Activated CD4-positive, alpha-beta memory T cell treated with anti-CD3 and anti-CD28 coated beads, Interleukin-2, amount 10 ng/mL, durations not matched to agents 7 days and 5 days (primary cell): ENCODE measurements around the gene TECPR2. TPM values are rescaled to one million over a fixed set of nuclear protein-coding genes. Genes with fewer than 3 reads are reported as not detected.

Source experiments
- CTCF ChIA-PET: fragments of 350-600 bp; sonication (Branson Sonifier 250); formaldehyde crosslinking; loops from one replicate; lab custom pipeline; 2021; ENCODE audit warnings: antibody characterized with exemption, inconsistent platforms; lab: Charles Lee
- POLR2A ChIA-PET: fragments of 350-600 bp; sonication (Branson Sonifier 250); formaldehyde crosslinking; loops from one replicate; lab custom pipeline; 2021; ENCODE audit warnings: antibody characterized with exemption; lab: Charles Lee
- DNase-seq: peaks from one replicate; pipeline ENCODE4 v3.0.0-alpha.2; 2020
- H3K27ac Mint-ChIP-seq: one replicate; pipeline ENCODE4 v1.8.0; 2021; ENCODE audit warnings: mild to moderate bottlenecking, mixed read lengths
- H3K27me3 Mint-ChIP-seq: one replicate; pipeline ENCODE4 v1.8.0; 2021; ENCODE audit warnings: mixed read lengths
- H3K36me3 Mint-ChIP-seq: one replicate; pipeline ENCODE4 v1.8.0; 2021; ENCODE audit warnings: low read depth, mixed read lengths
- H3K4me1 Mint-ChIP-seq: one replicate; pipeline ENCODE4 v1.8.0; 2021; ENCODE audit warnings: mixed read lengths
- H3K4me3 Mint-ChIP-seq: one replicate; pipeline ENCODE4 v1.8.0; 2021; ENCODE audit warnings: mild to moderate bottlenecking, mixed read lengths
- H3K9me3 Mint-ChIP-seq: one replicate; pipeline ENCODE4 v1.8.0; 2021; ENCODE audit warnings: mixed read lengths
- total RNA-seq, 2 experiments: library from RNA; stranded (reverse); gene quantifications; one replicate each; pipeline ENCODE4 v1.2.3, GENCODE V29; 2021

TECPR2 gene
- total RNA-seq, 2 experiments from 2014 or later = 12.3 to 12.5 TPM

DNA sequence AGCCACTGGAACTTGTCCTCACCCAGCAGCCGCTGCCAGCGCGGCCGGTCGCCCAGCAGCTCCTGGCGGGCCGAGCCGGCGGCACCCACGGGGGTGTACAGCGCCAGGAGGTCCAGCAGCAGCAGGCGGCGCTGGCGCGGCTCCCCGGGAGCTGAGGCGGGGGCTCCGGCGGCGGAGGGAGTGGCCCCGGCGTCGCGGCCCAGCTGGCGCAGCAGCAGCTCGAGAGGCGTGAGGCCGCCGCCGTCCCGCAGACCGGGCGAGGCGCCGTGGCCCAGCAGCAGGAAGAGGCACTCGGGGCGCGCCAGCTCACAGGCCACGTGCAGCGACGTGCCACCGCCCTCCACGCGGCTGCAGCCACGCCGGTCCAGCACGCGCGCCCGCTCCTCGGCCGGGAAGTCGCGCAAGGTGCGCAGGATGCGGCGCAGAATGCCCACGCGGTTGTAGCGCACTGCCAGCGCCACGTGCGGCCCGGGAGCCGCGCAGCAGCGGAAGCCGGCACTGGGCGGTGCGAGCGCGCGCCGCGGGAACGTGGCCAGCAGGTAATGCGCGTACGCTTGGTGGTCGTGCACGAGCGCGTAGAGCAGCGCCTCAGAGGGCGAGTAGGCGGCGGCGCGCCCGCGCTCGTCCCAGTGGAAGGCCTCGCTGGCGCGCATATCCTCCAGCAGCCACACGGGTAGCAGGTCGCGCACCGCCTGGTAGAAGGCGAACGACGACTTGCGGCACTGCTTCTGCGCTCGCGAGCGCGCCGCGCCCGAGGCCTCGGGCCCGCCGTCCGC, 144.5 kb downstream of the TECPR2 start:
- Mint-ChIP-seq H3K36me3 (no peaks in the 10 kb centered on the region), H3K4me3 (no peak overlapping the region), H3K27ac (no peak overlapping the region), H3K27me3 (no peaks in the 10 kb centered on the region), H3K4me1 (peaks cover 17% of the 10 kb centered on the region), H3K9me3 (no peaks in the 10 kb centered on the region)
- no peak for DNase-seq
- ChIA-PET POLR2A (interaction anchor here (0.8 kb wide), 1 partner anchor 9 kb away, joined by 4 read pairs; no protein-coding TSS in a partner anchor), CTCF (interaction anchor here (1.4 kb wide), 1 partner anchor 69 kb away, joined by 5 read pairs; no protein-coding TSS in a partner anchor)

DNA sequence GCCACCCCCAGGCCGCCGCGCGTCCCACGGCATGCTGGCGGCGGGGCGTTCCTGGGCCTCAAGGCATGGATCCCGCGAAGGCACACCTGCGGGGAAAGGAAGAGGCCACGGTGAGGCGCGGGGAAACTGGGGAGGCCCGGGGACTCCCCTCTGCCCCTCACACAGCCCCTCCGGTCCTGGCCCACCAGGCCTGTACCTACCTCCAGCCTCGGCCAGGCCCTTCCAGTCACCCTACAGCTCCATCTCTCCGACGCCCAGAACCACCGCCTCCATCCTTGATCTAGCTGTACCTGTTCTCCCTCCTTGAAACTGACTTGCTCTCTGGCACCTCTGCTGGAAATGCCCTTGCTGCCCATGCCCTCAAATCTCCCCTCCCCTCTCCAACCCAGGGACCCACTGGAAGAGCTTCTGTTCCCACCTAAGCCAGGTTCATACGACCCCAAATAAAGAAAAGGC, 145.1 kb downstream of the TECPR2 start:
- POLR2A ChIA-PET = interaction anchor here (0.6 to 1.2 kb wide), 5 partner anchors 8 to 430 kb away, joined by 3 to 4 read pairs (median 3); no protein-coding TSS in a partner anchor
- no peaks in the 10 kb centered on the region for H3K36me3 Mint-ChIP-seq
- CTCF ChIA-PET = interaction anchor here (1.4 kb wide), 1 partner anchor 70 kb away, joined by 5 read pairs; no protein-coding TSS in a partner anchor
- no peak overlapping the region for H3K27ac Mint-ChIP-seq
- H3K4me3 Mint-ChIP-seq = peak overlapping the region; percentile 66
- no peak for DNase-seq
- no peaks in the 10 kb centered on the region for H3K27me3 Mint-ChIP-seq
- no peaks in the 10 kb centered on the region for H3K9me3 Mint-ChIP-seq
- peaks cover 17% of the 10 kb centered on the region for H3K4me1 Mint-ChIP-seq

DNA sequence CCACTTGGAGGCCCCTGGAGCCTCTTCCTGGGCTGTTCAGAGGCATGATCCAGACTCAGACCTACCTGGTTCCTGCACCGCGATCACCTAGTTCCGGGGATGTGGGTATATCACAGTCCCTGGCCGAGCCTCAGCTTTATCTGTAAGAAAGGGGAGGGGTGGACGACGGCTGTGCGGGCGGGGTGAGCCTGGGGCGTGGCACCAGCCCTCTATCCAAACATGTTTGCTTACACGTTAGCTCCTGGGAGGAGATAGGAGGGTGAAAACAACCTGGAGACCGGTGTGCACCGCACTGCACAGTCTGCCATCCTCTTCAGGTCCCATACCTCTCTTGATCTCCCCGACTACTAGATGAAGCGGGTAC, 145.7 kb downstream of the TECPR2 start:
- DNase-seq = no peak
- ChIA-PET POLR2A (interaction anchor here (0.5 to 1.2 kb wide), 6 partner anchors 8 to 431 kb away, joined by 3 to 4 read pairs (median 3); no protein-coding TSS in a partner anchor), CTCF (interaction anchor here (1.4 kb wide), 1 partner anchor 70 kb away, joined by 5 read pairs; no protein-coding TSS in a partner anchor)
- Mint-ChIP-seq H3K9me3 (no peaks in the 10 kb centered on the region), H3K27me3 (no peaks in the 10 kb centered on the region), H3K36me3 (no peaks in the 10 kb centered on the region), H3K27ac (no peak overlapping the region), H3K4me3 (peak overlapping the region; percentile 66), H3K4me1 (peaks cover 17% of the 10 kb centered on the region)

DNA sequence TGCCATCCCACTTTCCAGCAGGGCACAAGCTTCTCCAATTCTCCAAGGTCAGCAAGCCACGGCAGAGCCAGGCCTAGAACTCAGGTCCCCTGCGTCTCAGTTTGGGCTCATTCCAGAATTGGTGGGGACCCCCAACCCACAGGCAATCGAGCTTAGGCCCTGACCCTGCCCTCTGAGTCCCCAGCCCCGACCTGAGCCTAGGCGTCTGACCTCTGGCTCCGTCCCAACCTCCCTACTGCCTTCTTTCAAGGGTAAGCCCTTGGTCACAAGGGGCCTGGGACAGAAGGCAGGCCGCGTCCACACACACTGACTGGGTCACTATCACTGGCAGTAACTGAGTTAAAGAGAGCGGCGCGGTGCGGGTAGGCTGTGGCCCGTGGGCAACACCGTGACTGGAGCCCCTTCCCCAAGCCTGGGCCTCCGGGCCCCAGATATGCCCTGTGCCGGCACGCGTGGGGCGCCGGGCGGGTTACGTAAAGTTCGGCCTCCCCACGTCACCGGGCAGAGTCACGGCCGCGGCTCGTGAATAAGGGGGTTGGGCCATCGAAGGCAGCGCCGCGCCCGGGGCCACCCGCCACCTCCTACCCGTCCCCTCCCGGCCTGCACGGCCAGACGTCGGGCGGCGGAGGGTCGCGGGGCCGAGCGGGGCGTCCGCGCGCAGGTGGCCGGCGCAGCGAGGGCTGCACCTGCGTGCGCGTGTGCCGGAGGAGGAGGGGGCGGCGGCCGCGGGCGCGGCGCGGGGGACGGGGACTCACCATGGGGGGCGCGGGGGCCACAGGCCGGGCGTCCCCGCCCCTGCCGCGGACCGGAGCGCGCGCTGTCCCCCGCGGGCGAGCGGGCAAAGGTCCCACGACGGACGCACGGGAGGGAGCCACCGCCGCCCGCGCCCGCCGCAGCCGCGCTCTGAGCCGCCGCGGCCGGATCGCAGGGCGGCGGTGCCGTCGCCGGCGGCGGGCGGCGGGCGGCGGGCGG, 146.3 kb downstream of the TECPR2 start:
- ChIA-PET CTCF (interaction anchor here (0.8 to 1.6 kb wide), 6 partner anchors 9 to 71 kb away, joined by 3 to 15 read pairs (median 4); no protein-coding TSS in a partner anchor), POLR2A (interaction anchor here (0.5 to 1.7 kb wide), 7 partner anchors 9 to 824 kb away, joined by 3 to 8 read pairs (median 3); partner anchors contain the start of gene EIF5)
- Mint-ChIP-seq H3K4me3 (peak overlapping the region; percentile 66), H3K9me3 (no peaks in the 10 kb centered on the region), H3K36me3 (no peaks in the 10 kb centered on the region), H3K27ac (no peak overlapping the region), H3K4me1 (peaks cover 17% of the 10 kb centered on the region), H3K27me3 (no peaks in the 10 kb centered on the region)
- DNase-seq = no peak

DNA sequence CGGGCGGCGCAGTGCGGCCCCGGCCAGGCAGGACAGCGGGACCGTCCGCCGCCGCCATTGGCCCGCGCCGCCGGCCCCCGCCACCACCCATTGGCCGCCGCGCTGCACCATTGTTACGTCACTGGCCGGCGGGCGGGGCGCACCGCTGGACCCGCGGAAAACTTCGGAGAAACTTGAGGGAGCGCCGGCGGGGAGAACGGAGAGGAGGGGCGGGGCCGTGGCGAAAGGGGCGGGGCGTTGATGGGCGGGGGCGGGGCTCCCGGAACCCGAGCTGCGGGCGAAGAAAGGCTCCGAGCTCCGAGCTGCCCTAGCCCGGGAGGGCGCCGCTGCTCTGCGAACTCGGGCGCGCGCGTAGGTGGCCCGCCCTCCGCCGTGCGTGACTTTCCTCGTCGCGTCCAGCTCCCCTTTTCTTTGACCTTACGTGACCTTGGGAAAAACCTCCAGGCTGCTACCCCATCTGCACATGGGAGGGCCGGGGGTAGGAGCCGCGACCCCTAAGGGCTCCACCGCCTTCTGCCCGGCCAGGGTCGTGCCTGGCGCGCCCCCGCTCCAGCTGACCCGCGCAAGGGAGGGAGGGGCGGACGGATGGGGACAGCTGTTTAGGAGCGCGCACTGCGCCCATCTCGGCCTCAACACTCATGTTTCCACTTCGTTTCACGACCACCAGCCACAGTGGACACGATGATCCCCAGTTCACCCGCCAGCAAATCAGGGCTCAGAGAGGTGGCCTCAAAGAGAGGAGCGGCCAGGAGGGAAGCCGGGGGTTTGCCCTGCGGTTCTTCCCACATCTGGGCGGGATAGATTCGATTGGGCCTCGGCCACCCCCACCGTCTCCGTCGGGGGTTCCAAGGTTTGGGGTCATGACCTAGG, 147.2 kb downstream of the TECPR2 start, which contains the start of gene ANKRD9:
Gene ANKRD9 (minus strand): TSS at position 31 of the 870 bp plus-strand sequence. CDS start 1,887 bp downstream, outside the sequence.
- Mint-ChIP-seq H3K4me3 (peak within 1 kb of the TSS; percentile 75), H3K27ac (no peak within 1 kb of the TSS), H3K36me3 (no peaks in the 10 kb centered on the region), H3K27me3 (no peaks in the 10 kb centered on the region), H3K9me3 (no peaks in the 10 kb centered on the region), H3K4me1 (peaks cover 17% of the 10 kb centered on the region)
- ChIA-PET POLR2A (interaction anchor here (0.9 to 1.7 kb wide), 4 partner anchors 10 to 824 kb away, joined by 3 to 8 read pairs (median 4); partner anchors contain the start of gene EIF5), CTCF (interaction anchor here (0.8 to 1.6 kb wide), 5 partner anchors 8 to 72 kb away, joined by 3 to 15 read pairs (median 4); no protein-coding TSS in a partner anchor)
- peak; percentile 92 for DNase-seq

DNA sequence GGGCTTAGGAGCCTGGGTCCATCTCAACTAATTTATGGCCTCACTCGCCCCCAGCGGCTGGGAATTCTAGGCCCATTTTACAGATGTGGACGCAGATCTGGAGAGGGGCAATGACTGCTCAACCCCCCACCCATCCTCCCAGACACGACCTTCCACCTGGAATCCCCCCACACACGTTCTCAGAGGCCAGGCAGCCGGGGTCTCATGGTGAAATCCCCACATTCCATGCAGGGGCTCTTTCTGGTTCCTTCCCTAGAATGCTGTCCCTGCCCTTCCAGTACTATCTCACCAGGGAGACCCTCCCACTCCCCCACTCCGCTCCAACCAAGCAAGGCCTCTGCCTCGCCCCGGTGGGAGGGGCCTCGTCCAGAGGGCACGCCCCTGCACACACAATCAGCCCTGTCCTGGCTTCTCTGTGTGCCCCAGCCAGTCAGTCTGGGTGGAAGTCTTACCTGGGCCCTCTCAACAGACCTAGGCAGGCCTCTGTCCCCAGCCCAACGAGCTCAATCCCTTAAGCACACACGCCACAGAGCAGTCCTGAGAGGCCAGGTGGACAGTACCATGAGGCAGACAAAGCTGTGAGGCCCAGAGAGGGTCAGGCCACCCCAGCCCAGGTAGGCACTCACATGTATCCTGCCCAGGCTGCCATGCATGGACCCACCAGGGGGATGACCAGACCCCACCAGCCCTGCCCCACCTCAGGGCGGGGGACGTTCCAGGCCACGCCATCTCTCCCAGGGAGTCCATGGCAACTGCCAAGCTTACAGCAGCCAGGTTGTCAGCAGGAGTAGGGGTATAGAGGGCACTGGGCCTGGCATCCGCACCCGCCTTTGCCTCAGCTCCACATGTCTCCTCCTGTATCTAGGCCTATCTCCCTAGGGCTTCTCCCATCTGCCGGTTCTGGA, 148.1 kb downstream of the TECPR2 start:
- Mint-ChIP-seq H3K4me1 (peaks cover 17% of the 10 kb centered on the region), H3K27ac (no peak overlapping the region), H3K27me3 (no peaks in the 10 kb centered on the region), H3K9me3 (no peaks in the 10 kb centered on the region), H3K4me3 (peak overlapping the region; percentile 75), H3K36me3 (no peaks in the 10 kb centered on the region)
- peak; percentile 41 for DNase-seq
- ChIA-PET CTCF (interaction anchor here (1.0 to 1.6 kb wide), 5 partner anchors 14 to 75 kb away, joined by 3 to 15 read pairs (median 7); no protein-coding TSS in a partner anchor), POLR2A (interaction anchor here (0.9 to 1.7 kb wide), 4 partner anchors 10 to 823 kb away, joined by 3 to 8 read pairs (median 4); partner anchors contain the start of gene EIF5)

DNA sequence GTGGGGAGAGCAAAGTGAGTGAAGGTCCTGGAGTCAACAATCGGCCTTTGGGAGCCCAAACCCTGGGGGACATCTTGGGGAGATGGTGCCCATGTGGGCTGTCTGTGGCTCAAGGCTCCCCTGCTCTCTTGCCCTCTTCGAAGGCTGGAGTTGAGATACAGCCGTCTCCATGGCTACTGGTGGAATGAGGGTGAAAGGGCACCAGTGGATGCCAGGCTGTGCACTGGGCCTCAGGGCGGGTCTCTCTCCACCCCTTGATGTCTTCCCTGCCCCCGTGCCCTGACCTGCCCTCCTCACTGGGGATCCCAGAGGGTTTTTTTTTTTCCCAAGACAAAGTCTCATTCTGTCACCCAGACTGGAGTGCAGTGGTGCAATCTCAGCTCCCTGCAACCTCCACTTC, 148.8 kb downstream of the TECPR2 start:
- ChIA-PET CTCF (interaction anchor here (1.0 to 1.1 kb wide), 3 partner anchors 14 to 76 kb away, joined by 3 to 7 read pairs (median 3); no protein-coding TSS in a partner anchor), POLR2A (no interaction called here)
- H3K27ac Mint-ChIP-seq = no peak overlapping the region
- peaks cover 20% of the 10 kb centered on the region for H3K4me1 Mint-ChIP-seq
- H3K27me3 Mint-ChIP-seq = peaks cover 3% of the 10 kb centered on the region
- H3K4me3 Mint-ChIP-seq = peak overlapping the region; percentile 24
- no peak for DNase-seq
- no peaks in the 10 kb centered on the region for H3K36me3 Mint-ChIP-seq
- H3K9me3 Mint-ChIP-seq = no peaks in the 10 kb centered on the region

DNA sequence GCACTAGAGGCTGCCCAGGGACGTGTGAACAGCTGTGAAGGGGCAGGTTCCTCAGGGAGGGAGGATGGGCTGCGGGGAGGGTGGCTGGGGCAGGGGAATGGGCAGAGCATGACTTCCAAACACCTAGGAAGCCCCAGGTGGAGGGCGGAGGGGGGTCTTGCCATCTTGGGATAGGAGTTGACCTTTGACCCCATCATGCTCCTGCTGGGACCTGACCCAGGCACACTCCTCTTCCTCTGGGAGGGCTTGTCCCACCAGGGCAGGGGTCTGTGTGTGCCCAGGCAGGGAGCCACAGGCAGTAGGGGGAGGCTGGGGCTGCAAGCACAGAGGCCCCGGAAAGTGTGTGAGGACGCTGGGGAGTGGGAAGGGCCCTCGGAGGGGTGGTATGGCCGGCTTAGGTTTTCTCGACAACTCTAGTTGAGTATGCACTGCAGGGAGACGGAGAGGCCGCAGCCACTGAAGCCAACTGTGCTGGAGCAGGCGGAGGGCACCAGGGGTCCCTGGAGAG, 150.1 kb downstream of the TECPR2 start:
- H3K36me3 Mint-ChIP-seq = no peaks in the 10 kb centered on the region
- H3K27ac Mint-ChIP-seq = no peak overlapping the region
- H3K27me3 Mint-ChIP-seq = peaks cover 3% of the 10 kb centered on the region
- H3K4me3 Mint-ChIP-seq = no peak overlapping the region
- DNase-seq = no peak
- ChIA-PET POLR2A (no interaction called here), CTCF (no interaction called here)
- H3K9me3 Mint-ChIP-seq = no peaks in the 10 kb centered on the region
- peaks cover 20% of the 10 kb centered on the region for H3K4me1 Mint-ChIP-seq

DNA sequence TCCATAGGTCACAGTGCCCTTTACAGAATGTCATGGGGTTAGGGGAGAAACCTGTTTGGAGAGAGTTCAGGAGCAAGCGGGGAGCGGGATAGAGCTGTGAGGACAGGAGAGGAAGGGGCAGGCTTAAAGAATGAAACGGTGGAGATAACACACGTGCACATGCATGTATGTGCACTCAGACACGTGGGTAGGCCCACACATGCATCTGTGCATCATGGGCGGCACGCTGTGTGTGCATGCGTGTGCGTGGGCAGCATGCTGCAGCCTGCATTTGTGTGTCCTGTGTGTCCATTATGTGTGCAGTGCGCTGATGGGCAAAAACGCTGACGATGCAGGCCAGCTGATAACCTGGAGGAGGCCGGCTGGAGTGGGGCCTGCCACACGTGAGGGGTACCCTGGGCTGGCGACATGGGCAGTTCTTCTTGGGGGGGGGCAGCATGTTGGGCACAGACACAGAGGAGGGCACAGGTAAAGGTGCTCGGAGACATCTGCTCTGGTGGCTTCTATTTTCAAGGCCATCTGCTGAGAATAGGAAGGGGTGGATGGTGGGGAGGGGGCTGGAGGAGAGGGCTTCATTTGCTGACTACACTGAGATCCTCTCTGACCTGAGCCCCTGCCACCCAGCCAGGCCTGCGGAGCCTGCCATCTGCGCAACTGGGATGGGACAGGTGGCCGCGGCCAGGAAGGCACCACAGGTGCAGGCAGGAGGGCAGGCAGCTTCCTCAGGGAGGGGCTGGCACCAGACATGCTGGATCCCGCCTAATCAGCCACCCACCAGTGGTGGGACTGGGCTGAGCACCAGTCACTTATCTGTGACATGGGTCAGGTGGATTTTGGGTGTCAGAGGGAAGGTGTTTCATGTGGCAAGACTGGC, 151.4 kb downstream of the TECPR2 start:
- Mint-ChIP-seq H3K4me3 (no peak overlapping the region), H3K27ac (no peak overlapping the region), H3K36me3 (no peaks in the 10 kb centered on the region), H3K4me1 (peaks cover 11% of the 10 kb centered on the region), H3K9me3 (no peaks in the 10 kb centered on the region), H3K27me3 (peaks cover 12% of the 10 kb centered on the region)
- ChIA-PET POLR2A (no interaction called here), CTCF (interaction anchor here (2.3 to 2.6 kb wide), 3 partner anchors 11 to 80 kb away, joined by 7 to 45 read pairs (median 13); no protein-coding TSS in a partner anchor)
- DNase-seq = no peak
